Natural killer cell (primary cell): ENCODE measurements around the gene OGFOD1. TPM values are rescaled to one million over a fixed set of nuclear protein-coding genes. Genes with fewer than 3 reads are reported as not detected.

Experiments used
- ATAC-seq, 3 donors: fragments of 150-1000 bp in 2 of 3; fragments of 200-7000 bp in 1 of 3; cut with Tn5 transposase; 1 replicate in 1 of 3; 2 replicates in 2 of 3; pipeline ENCODE4 v1.10.0; 2021; ENCODE audit warnings: mild to moderate bottlenecking in 2 of 3, moderate library complexity in 2 of 3
- DNase-seq, 2 donors: peaks; one replicate each; pipeline versions ENCODE4 v3.0.0 to v3.0.0-alpha.2; 2013 to 2021; ENCODE audit warnings: mixed read lengths in 1 of 2
- H3K27ac ChIP-seq: one replicate; pipeline ENCODE4 v1.5.1; 2013; ENCODE audit warnings: mild to moderate bottlenecking, low read length
- H3K27me3 ChIP-seq: one replicate; pipeline ENCODE4 v1.6.1; 2013; ENCODE audit warnings: low read length; ENCODE audit not compliant: control insufficient read depth, insufficient read depth
- H3K36me3 ChIP-seq: one replicate; pipeline ENCODE4 v1.6.1; 2013; ENCODE audit warnings: low read length; ENCODE audit not compliant: control insufficient read depth, insufficient read depth
- H3K4me1 ChIP-seq: one replicate; pipeline ENCODE4 v1.6.1; 2013; ENCODE audit warnings: low read length; ENCODE audit not compliant: control insufficient read depth, insufficient read depth
- H3K4me3 ChIP-seq: one replicate; pipeline ENCODE4 v1.5.1; 2013; ENCODE audit warnings: low read length
- H3K9me3 ChIP-seq: one replicate; pipeline ENCODE4 v1.6.1; 2013; ENCODE audit warnings: low read length; ENCODE audit not compliant: control insufficient read depth, insufficient read depth
- H3K27ac Mint-ChIP-seq, 2 donors: one replicate each; pipeline ENCODE4 v1.8.0; 2022; ENCODE audit warnings: mild to moderate bottlenecking in 2 of 2, mixed read lengths in 2 of 2, moderate library complexity in 1 of 2
- H3K27me3 Mint-ChIP-seq, 2 donors: one replicate each; pipeline ENCODE4 v1.8.0; 2022; ENCODE audit warnings: low read depth in 2 of 2, mixed read lengths in 2 of 2
- H3K36me3 Mint-ChIP-seq: one replicate; pipeline ENCODE4 v1.8.0; 2022; ENCODE audit warnings: mixed read lengths
- H3K4me1 Mint-ChIP-seq, 2 donors: one replicate each; pipeline ENCODE4 v1.8.0; 2022; ENCODE audit warnings: mixed read lengths in 2 of 2
- H3K4me3 Mint-ChIP-seq: one replicate; pipeline ENCODE4 v1.8.0; 2022; ENCODE audit warnings: mild to moderate bottlenecking, moderate library complexity, mixed read lengths
- H3K9me3 Mint-ChIP-seq, 2 donors: one replicate each; pipeline ENCODE4 v1.8.0; 2022; ENCODE audit warnings: mixed read lengths in 2 of 2
- CTCF ChIP-seq: fragments of 200-600 bp; IDR thresholded peaks from one replicate; pipeline ENCODE4 v1.8.0; 2022; ENCODE audit warnings: antibody characterized with exemption
- WGBS: methylation state at CpG from one replicate; pipeline ENCODE4 v1.1.7; 2013; ENCODE audit warnings: missing lambda C conversion rate; ENCODE audit not compliant: insufficient coverage; 5-methylcytosine and 5-hydroxymethylcytosine counted together
- intact Hi-C: fragments of 100-400 bp; cut with micrococcal nuclease; formaldehyde crosslinking; loops from one replicate; pipeline ENCODE4 v1.14.2; 2022
- total RNA-seq, 4 donors: library from RNA; stranded (reverse); fragments of 120-200 nt in 1 of 4; gene quantifications; one replicate each; pipeline versions ENCODE4 v1.2.3 to v1.2.4, GENCODE V29; 2013 to 2022

The OGFOD1 gene
- total RNA-seq, 3 donors from 2014 or later (not counting 1 experiment from before 2014, with no cell fraction given) = 12.7 to 20.6 (median 13.1) TPM

GRCh38 chr16:56480776-56481467 is 29.6 kb downstream of the OGFOD1 start:
- Histone ChIP-seq H3K4me3 (no peak overlapping the region), H3K4me1 (no peaks in the 10 kb centered on the region), H3K36me3 (peaks cover 45% of the 10 kb centered on the region), H3K27me3 (no peaks in the 10 kb centered on the region), H3K9me3 (no peaks in the 10 kb centered on the region), H3K27ac (no peak overlapping the region)
- intact Hi-C loops = no loop called here
- peaks cover 14% of the 10 kb centered on the region for H3K36me3 Mint-ChIP-seq
- WGBS = 91% methylated on average over 6 of the region's 7 CpGs
- no peak overlapping the region for H3K4me3 Mint-ChIP-seq
- DNase-seq (no peak), ATAC-seq (no peak)
- H3K9me3 Mint-ChIP-seq = no peaks in the 10 kb centered on the region
- no peaks in the 10 kb centered on the region for H3K27me3 Mint-ChIP-seq
- TF ChIP-seq CTCF = no peak
- H3K27ac Mint-ChIP-seq = no peak overlapping the region
- H3K4me1 Mint-ChIP-seq = no peaks in the 10 kb centered on the region

DNA sequence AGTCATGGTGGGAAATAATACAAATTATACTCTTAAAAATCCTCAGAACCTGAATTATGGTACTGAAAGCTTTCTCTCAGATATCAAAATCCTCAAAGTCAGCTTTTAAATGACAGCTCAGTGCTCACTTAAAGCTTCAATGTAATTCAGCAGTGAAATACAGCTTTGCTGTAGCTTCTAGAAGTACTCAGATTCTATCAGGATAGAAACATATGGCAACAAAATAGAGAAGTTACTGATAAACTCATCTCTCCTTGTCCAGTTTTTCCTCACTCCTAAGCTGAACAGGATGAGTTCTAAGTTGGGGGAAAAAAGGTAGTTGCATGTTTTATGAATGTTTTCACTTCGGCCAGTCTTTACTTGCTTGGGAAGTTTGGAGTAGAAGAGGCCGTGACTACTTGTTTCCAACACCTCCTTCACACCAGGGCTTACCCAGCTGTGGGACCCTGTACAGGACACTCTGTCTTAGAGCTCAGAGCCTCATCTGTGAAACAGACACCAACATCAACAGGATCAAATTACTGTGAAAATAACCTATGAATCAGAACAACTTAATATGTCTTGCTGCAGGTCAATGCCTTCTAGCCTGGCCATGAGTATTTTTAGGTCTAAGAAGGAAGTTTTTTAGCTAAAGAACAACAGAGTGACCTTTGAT is 30.2 kb downstream of the OGFOD1 start:
- no peak overlapping the region for H3K27ac Mint-ChIP-seq

DNA sequence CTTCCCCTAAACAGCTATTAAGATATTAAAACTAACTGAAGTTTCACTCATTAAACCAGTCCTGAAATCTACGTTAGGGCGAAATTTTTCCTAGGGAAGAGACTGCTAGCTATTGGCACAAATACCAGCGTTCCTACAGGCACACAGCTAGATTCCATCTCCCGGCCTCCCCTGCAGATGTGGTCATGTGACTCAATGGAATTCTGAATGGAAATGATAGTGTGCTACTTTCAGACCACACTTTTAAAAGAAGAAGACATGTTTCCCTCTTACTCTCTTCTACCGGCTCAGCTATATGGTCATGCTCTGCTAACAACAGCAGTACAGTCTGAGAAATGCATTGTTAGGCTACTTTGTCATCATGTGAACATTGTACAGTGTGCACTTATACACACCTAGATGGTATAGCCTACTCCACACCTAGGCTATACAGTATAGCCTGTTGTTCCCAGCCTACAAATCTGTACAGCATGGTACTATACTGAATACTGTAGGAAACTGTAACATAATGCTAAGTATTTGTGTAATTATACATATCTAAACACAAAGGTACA is 31.4 kb downstream of the OGFOD1 start:
- no peaks in the 10 kb centered on the region for H3K9me3 Mint-ChIP-seq
- H3K27ac ChIP-seq = no peak overlapping the region
- no peak overlapping the region for H3K27ac Mint-ChIP-seq
- DNase-seq = no peak
- H3K27me3 Mint-ChIP-seq = no peaks in the 10 kb centered on the region
- TF ChIP-seq CTCF = no peak
- no peaks in the 10 kb centered on the region for H3K9me3 ChIP-seq
- H3K4me1 ChIP-seq = no peaks in the 10 kb centered on the region
- intact Hi-C loops = no loop called here
- no peak overlapping the region for H3K4me3 Mint-ChIP-seq
- H3K36me3 Mint-ChIP-seq = peaks cover under 1% of the 10 kb centered on the region
- ATAC-seq = no peak
- peaks cover 39% of the 10 kb centered on the region for H3K36me3 ChIP-seq
- WGBS = 100% methylated on average over 5 of the region's 5 CpGs
- no peaks in the 10 kb centered on the region for H3K4me1 Mint-ChIP-seq
- H3K27me3 ChIP-seq = no peaks in the 10 kb centered on the region
- no peak overlapping the region for H3K4me3 ChIP-seq

More for the DNA sequence above, 30.2 kb downstream of the OGFOD1 start:
- Mint-ChIP-seq H3K9me3 (no peaks in the 10 kb centered on the region), H3K36me3 (peaks cover 7% of the 10 kb centered on the region), H3K4me1 (no peaks in the 10 kb centered on the region), H3K4me3 (no peak overlapping the region), H3K27me3 (no peaks in the 10 kb centered on the region)
- DNase-seq (no peak), ATAC-seq (no peak)
- Histone ChIP-seq H3K9me3 (no peaks in the 10 kb centered on the region), H3K27ac (no peak overlapping the region), H3K4me1 (no peaks in the 10 kb centered on the region), H3K27me3 (no peaks in the 10 kb centered on the region), H3K4me3 (no peak overlapping the region), H3K36me3 (peaks cover 43% of the 10 kb centered on the region)
- no peak for TF ChIP-seq CTCF
- intact Hi-C loops = no loop called here
- WGBS = 100% methylated on average over 1 of the region's 2 CpGs
